Astrocyte of the cerebellum (primary cell): ENCODE data around the gene SPATA33.
"Not testable (repeated sequence)": the region's sequence is repeated elsewhere in the genome, so short reads cannot be mapped to it uniquely, and the experiment has no call there.

Source experiments
- DNase-seq: peaks from one replicate; pipeline ENCODE4 v3.0.0-alpha.2; 2011; ENCODE audit warnings: low read depth
- H3K4me3 ChIP-seq: 2 replicates; pipeline ENCODE4 v1.5.1; 2011; ENCODE audit warnings: mild to moderate bottlenecking, low read depth, low read length, moderate library complexity
- in situ Hi-C: cut with HindIII; loops from 2 replicates; pipeline ENCODE4 v1.10.0; 2017; ENCODE audit warnings: low sequenced_read_pairs
- TF ChIP-seq, protein P1 (sequence below): IDR thresholded peaks from 2 replicates; pipeline ENCODE4 v1.5.1; 2012; ENCODE audit warnings: low read length, low read depth, moderate library complexity, mild to moderate bottlenecking; ENCODE audit errors: missing control alignments

SPATA33 gene

DNA sequence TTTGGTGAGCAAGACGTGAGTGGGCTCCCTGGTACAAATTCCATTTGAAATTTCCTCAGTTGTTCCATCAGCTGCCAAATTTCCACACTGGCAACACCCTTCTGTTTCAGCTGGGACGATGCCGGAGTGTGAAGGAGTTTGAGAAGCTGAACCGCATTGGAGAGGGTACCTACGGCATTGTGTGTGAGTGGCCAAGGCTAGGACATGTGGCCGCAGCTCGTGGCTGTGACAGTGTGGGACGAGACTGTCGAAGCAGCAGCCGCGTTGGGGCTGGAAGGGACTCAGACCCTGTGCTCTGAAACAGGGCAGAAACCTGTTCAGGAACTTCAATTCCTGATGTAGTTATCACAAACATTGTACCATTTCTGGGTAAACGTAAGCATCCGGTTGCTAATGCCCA is 31.5 kb downstream of the SPATA33 start:
- TF ChIP-seq, protein P1, sequence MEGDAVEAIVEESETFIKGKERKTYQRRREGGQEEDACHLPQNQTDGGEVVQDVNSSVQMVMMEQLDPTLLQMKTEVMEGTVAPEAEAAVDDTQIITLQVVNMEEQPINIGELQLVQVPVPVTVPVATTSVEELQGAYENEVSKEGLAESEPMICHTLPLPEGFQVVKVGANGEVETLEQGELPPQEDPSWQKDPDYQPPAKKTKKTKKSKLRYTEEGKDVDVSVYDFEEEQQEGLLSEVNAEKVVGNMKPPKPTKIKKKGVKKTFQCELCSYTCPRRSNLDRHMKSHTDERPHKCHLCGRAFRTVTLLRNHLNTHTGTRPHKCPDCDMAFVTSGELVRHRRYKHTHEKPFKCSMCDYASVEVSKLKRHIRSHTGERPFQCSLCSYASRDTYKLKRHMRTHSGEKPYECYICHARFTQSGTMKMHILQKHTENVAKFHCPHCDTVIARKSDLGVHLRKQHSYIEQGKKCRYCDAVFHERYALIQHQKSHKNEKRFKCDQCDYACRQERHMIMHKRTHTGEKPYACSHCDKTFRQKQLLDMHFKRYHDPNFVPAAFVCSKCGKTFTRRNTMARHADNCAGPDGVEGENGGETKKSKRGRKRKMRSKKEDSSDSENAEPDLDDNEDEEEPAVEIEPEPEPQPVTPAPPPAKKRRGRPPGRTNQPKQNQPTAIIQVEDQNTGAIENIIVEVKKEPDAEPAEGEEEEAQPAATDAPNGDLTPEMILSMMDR = no peak
- no peak for DNase-seq
- H3K4me3 ChIP-seq = no peak overlapping the region
- in situ Hi-C loops = loop anchor here (5.0 to 25.0 kb wide), 2 partner anchors 127 to 402 kb away; partner anchors contain the start of gene RPL13

DNA sequence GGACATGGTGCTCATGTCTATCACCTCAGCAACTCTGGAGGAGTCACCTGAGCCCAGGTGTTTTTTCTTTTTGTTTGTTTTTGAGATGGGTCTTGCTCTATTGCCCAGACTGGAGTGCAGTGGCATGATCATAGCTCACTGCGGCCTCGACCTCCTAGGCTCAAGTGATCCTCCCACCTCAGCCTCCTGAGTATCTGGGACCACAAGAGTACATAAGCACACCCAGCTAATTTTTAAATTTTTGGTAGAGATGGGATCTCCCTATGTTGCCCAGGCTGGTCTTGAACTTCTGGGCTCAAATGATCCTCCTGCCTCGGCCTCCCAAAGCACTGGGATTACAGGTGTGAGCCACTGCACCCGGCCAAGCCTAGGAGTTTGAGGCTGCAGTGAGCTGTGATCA is 32.0 kb downstream of the SPATA33 start:
- in situ Hi-C loops = loop anchor here (5.0 to 25.0 kb wide), 2 partner anchors 127 to 402 kb away; partner anchors contain the start of gene RPL13
- not testable (repeated sequence) for H3K4me3 ChIP-seq, DNase-seq

GRCh38 chr16:89690392-89690901 is 32.8 kb downstream of the SPATA33 start:
- in situ Hi-C loops = loop anchor here (25.0 kb wide), 1 partner anchor 403 kb away; no protein-coding TSS in a partner anchor
- TF ChIP-seq, protein P1 = no peak
- DNase-seq = no peak

DNA sequence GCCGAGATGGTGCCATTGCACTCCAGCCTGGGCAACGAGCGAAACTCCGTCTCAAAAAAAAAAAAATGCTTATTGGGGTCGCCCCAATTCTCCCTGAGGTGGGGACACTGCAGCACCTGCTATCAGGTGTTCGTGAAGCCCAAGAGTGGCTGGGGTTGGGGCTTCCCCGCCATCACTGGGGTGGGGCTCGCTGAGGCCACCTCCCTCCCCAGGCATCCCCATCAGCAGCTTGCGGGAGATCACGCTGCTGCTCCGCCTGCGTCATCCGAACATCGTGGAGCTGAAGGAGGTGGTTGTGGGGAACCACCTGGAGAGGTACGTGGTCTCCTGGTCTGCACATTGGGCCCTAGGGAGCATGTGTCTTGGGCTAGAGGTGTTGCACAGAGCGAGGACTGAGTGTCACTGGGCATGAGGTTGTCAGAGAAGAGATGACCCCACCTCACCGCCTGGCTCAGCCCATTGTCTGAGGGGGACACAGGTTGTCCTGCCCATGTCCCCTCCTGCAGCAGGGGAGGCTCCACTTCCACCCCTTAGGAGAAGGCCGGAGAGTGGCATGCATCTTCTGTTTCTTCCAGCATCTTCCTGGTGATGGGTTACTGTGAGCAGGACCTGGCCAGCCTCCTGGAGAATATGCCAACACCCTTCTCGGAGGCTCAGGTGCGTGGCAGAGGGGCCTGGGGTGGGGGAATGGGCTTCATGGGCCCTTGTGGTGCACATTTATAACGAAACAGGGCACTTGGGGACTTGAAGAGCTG is 33.8 kb downstream of the SPATA33 start:
- no peak overlapping the region for H3K4me3 ChIP-seq
- in situ Hi-C loops = loop anchor here (25.0 kb wide), 1 partner anchor 404 kb away; no protein-coding TSS in a partner anchor
- TF ChIP-seq, protein P1 = no peak
- no peak for DNase-seq

More at GRCh38 chr16:89690392-89690901, 32.8 kb downstream of the SPATA33 start:
- no peak overlapping the region for H3K4me3 ChIP-seq

GRCh38 chr16:89691986-89692569 is 34.4 kb downstream of the SPATA33 start:
- in situ Hi-C loops = loop anchor here (25.0 kb wide), 1 partner anchor 405 kb away; no protein-coding TSS in a partner anchor
- TF ChIP-seq, protein P1 = no peak
- no peak for DNase-seq
- H3K4me3 ChIP-seq = no peak overlapping the region

DNA sequence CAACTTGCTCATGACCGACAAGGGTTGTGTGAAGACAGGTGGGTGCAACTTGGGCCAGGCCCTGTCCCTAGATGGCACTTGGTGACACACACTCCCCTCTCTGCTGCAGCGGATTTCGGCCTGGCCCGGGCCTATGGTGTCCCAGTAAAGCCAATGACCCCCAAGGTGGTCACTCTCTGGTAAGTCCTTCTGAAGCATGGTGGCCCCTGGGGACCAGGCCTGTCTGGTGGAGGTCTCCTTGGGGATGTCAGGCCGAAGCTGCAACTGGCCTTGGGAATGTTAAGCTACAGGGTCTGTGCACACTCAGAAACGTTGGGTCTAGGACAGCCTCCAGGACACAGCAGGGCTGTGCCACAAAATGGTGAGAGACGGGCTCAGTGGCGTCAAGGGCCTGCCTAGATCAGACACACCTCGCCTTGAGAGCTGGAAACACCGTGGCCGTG is 35.7 kb downstream of the SPATA33 start:
- TF ChIP-seq, protein P1 = no peak
- in situ Hi-C loops = loop anchor here (25.0 kb wide), 1 partner anchor 406 kb away; no protein-coding TSS in a partner anchor

More for the DNA sequence above, 35.7 kb downstream of the SPATA33 start:
- no peak for DNase-seq
- H3K4me3 ChIP-seq = no peak overlapping the region
